Activated T-helper 9 cell treated with anti-CD3 and anti-CD28 coated beads, Interleukin-2, amount 50 U/mL, for 16 hours (primary cell): Measurements from ENCODE around the gene WDFY2.

Source experiments
- DNase-seq: peaks from one replicate; pipeline ENCODE4 v3.0.0-alpha.2; 2020; ENCODE audit warnings: low read depth

WDFY2 gene

DNA sequence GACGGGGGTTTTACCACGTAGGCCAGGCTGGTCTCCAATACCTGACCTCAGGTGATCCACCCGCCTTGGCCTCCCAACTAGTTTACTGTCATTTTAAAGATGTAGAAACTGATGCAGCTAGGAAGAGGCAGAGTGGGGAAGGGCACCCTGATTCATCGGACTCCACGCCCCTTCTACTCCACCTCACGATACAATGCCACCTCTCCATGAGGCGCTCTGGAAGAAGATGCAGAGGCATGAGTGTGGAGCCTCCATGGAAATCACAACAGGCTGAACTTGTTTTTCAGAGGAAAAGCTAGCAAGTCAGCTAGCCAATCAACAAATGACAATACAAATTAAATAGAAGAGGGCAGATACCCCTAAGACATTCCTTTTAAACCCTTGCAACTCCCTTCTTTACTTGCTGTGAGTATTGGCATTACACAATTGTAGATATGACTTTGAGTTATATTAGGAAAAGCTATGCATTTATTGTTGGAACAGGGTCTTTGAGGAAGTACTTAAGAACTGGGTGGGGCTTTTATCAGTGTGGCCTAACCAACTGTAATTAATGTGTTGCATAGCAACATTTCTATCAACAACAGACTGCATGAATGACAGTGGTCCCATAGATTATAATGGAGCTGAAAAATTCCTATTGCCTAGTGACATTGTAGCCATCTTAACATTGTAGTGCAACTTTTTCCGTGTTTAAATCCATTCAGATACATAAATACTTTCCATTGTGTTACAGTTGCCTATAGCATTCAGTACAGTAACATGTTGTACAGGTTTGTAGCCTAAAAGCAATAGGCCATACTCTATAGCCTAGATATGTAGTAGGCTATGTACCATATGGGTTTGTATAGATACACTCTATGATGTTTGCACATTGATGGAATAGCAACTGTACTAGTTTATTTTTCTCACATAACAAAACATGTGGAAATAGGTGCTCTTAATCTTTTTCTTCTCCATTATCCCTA lies 17.6 kb downstream of the WDFY2 start:
- no peak for DNase-seq

- no peak for DNase-seq
Observed at GRCh38 chr13:51603716-51604115, 19.5 kb downstream of the WDFY2 start.

GRCh38 chr13:51605698-51606097 lies 21.4 kb downstream of the WDFY2 start:
- DNase-seq: no peak

DNA sequence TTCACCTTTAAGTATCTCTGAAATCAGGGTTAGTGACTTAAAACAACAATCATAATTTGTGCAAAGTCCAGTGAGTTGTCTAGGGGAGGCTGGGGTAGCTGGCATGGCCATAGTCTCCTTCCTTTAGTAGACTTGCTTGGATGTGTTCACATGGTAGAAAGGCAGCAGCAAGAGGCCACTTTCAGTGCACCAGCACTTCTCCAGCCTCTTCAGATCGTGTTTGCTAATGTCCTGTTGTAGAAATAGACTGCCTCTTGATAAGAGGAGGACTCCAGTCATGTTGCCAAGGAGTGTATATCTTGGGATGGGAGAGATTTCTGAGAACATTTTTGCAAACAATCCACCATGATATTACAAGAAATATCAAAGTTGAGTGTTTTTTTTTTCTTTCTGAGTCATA lies 22.9 kb downstream of the WDFY2 start:
- no peak for DNase-seq

GRCh38 chr13:51608857-51609406 lies 24.7 kb downstream of the WDFY2 start:
- DNase-seq: no peak

DNA sequence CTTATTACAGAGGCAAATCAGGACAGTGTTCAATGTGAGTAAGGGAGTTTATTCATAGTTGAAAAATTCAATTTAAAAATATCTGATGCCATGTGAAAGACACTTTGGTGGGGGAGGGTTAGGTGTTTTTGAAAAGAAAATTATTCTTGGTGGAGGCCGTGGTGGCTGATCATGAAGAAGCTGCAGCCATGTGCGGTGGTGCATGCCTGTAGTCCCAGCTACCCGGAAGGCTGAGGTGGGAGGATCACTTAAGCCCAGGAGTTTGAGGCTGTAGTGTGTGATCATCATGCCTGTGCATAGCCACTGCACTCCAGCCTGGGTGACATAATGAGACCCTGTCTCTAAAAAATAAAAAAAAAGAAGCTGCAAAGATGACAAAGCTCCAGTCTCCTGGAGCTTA lies 28.6 kb downstream of the WDFY2 start:
- no peak for DNase-seq

DNA sequence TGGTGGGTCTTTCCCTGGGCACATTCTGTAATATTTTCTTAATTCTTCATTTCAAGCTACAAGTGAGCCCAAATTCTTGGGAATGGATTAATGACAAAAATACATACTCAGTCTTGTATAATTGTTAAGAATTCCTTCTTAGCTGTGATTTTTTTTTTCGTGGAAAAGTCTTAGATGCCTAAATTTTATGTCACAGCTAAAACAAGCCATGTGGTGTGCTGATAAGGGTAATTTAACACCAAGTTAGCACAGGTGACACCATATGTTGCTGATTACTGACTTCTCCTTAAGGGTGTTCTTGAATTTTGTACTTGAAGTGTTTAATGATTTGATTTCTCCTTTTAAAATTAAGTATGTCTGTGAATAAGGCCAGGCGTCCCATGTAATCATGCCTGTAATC lies 29.3 kb downstream of the WDFY2 start:
- DNase-seq: no peak

- no peak for DNase-seq
Observed at GRCh38 chr13:51614350-51614786, 30.1 kb downstream of the WDFY2 start.

DNA sequence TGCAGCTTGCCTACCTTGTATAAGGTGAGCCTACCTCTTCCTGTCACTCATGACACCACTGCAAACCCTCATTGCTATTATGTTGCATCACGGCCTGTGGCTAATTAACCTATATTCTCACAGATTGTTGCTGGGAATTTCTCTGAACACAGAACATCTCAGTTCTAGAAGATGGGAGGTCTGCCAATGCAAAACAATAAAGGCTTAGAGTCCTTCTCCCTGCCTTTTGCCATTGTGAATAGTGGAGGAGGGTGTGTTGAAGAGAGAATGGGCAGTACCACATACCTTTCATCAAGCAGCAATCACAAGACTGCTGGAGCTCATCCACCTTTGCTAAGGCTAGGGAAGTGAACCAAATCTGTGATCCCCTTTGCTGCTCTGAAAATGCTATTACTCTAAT lies 34.4 kb downstream of the WDFY2 start:
- DNase-seq: no peak

DNA sequence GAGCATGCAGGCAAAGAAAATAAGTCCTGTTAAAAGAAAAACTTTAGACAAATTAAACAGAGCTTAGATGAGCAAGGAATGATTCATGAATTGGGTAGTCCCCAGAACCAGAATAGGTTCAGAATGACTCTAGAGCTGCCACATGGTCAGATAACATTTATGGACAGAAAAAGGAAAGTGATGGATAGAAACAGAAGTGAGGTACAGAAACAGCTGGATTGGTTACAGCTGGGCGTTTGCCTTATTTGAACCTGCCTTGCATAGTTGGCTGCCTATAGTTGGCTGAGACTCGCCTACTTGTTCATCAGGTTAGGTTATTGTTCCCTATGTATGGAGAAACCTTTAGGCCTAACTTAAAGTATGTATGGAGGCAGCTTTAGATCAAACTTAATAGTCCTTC lies 35.4 kb downstream of the WDFY2 start:
- DNase-seq: no peak

DNA sequence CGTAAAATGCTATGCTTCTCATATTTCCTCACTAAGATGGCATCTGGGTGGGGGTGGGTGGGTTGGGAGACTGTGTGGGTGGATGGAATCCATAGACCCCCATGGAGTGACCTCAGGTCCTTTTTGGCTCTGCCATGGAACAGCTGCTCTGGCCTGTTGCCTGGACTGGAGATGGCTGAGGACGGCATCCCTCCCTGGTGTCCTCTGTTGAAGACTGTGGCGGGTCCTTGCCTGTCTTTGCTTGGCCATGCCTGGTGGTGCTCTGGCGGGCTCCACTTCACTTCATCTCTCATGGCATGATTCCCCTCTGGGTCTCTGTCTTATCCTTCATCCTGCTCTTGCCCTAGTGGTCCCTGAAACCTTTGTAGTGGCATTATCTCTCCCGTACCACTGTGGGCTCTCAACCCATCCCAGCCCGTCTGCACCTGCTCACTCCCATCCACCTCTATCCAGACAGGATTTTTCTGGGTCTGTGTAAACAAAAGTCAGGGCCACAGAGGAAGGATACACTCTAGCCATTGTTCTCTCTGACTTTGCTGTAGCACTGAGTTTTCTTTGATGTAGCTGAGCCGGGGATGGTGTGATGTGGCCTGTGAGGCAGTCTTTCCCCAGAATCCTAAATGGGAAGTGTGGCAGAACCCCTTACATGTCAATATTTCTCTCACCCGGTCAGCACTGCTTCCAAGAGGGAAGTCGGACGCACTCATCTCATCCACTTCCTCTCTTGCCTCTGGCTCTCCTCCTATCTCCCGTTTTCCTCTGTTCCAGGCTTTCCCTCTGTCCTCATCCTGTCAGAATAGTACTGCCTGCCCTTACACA lies 36.1 kb downstream of the WDFY2 start:
- no peak for DNase-seq

DNA sequence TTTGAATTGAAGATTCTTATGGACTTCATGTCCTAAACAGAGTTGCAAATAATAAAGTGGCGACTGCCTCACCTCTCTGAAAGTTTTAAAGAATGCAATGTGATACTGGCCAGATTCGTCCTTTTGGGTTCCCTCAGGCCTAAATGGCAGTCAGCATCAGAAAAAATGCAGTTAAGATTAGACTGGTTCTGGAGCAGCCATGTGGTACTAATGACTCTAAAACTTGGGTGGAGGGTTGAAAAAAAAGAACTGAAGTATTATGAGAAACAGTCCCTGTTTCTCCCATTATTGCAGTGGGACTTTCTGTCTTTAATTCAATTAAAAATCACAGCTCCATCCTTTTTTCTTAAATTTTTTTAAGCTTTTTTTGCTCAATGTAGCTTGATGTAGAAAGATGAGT lies 37.3 kb downstream of the WDFY2 start:
- no peak for DNase-seq

DNA sequence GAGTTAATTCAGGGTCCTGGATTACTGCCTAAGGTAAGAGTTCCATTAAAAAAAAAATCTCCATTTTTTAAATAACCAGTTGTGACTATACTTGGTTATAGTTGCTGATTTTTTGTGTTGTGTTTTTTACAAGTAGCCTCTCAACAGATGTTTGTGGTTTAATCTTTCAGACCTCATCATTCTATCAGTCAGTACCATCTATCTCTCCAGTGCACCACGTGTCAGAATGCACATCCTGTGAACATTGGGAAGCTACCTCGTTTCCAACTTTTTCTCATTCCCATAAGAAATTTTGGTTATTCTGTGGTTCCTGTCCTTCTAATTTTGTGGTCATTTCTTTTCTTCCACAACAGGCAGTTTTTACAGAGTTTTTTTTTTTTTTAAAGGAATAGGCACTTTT lies 39.2 kb downstream of the WDFY2 start:
- no peak for DNase-seq

DNA sequence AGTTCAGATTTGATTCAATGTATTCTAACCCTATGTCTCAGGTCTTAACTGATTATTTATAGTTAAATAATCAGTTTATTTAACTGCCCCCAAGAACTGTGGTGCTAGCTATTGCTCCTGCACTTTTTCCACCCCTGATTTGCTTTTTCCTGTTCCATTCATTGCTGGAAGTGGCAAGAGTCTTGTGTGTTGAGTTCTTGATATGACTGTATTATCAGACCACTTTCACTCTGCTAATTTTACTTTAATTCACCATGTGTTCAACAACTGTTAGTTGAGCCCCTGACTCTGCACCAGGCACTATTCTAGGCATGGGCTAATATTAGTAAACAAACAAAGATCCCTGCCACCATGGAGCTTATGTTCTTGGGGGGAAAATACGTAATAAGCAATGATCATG lies 39.9 kb downstream of the WDFY2 start:
- DNase-seq: no peak

GRCh38 chr13:51624695-51625345 lies 40.6 kb downstream of the WDFY2 start:
- DNase-seq: no peak

DNA sequence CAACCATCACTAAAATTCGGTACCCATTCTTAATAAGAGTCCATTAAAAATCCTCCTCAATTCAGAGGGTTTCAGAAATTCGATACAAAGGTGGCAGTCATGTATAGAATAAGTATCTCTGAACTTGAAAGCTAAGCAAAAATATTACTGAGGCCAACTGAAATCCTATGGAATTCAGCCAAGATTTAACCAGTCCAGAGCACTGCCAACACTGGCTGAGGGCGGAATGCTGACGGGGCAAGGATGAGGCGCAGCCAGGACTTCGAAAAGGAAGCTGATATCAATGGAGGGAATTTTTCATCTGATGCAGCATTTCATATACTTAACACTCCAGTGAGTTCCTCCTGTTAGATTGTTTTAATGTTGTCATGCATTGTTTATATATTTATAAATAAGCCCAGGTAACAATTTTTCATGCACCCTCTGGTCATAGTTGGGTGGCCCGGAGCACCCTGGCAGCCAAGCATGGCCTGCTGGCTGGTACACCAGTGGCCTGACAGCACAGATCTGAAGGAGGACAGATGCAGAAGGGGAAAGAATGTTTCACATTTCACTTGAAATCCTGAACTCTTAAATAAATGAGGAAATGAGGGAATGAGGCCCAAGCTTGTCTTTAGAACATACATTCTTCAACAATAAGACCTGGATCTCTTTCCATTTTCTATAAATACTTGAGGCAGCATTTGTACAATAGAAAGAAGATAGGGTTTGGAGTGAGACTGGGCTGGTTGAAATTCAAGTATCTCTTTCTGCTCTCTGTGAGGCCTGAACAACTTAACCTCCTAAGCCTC lies 41.5 kb downstream of the WDFY2 start:
- DNase-seq: no peak

GRCh38 chr13:51626749-51627148 lies 42.5 kb downstream of the WDFY2 start:
- DNase-seq: no peak

GRCh38 chr13:51628059-51628852 lies 44.0 kb downstream of the WDFY2 start:
- DNase-seq: no peak

DNA sequence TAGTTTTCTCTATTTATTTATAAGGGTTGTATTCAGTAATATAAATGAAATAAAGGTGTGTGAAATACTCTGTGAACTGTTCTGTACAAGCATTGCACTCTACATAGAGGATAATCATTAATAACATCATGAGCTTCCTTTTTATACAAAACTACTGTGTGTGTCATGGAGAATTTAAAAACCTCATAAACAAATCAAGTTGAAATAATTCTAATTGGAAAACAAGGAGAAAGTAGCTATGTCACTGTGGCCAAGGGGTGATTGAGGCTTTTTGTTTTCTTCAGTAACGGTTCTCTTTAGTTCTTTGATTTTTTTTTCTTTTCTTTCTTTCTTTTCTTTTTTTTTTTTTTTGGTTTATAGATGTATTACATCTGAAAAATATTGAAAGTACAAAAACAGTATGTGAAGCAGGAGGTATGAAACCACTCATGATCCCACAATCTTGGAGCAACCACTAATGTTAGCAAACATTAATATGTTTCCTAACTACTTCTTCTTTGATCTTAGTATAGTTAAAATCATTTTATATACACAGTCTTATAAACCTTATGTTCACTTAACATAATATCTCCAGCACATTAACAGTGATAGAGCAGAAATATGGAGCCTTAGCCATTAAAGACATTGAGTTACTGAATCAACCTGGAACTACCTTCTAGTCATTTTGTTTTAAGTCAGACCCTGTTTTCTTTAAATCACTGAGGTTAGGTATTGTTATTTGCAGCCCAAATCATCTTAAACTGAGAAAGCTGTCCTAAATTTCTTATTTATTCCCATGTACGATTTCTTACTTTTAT lies 45.4 kb downstream of the WDFY2 start:
- no peak for DNase-seq

DNA sequence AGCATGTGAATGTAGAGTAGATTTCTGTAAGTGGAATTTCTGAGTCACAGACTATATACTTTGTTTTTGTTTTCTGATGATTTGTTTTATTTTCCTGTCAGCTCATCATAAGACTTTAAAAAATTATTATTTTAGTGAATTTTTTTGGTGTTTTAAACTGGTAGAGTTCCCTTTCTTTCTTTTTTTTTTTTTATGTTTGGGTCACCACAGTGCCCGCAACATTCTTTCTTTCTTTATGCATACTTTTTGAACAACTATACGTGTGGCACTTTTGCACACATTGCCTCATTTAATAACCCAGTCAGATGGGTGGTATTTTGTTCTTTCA lies 46.0 kb downstream of the WDFY2 start:
- DNase-seq: no peak
